HL-60 (cell line): Measurements from ENCODE around the gene ZDHHC24.

Experiments
- DNase-seq, 2 experiments: peaks; one replicate each; pipeline ENCODE4 v3.0.0-alpha.2; 2010 to 2020; ENCODE audit warnings: low read depth in 1 of 2, low spot score in 1 of 2
- H3K27ac ChIP-seq: fragments of 250-450 bp; sonication (Bioruptor Pico); replicated peaks from 2 replicates; pipeline ENCODE4 v1.5.1; 2020; ENCODE audit warnings: mild to moderate bottlenecking, moderate library complexity
- H3K27me3 ChIP-seq: fragments of 250-450 bp; sonication (Bioruptor Pico); 2 replicates; pipeline ENCODE4 v1.5.1; 2021; ENCODE audit warnings: mild to moderate bottlenecking, moderate library complexity; ENCODE audit not compliant: insufficient read depth, poor library complexity, severe bottlenecking
- H3K4me3 ChIP-seq: replicated peaks from 2 replicates; pipeline ENCODE4 v1.5.1; 2011; ENCODE audit warnings: mild to moderate bottlenecking, control low read depth, low read length; ENCODE audit not compliant: insufficient read depth
- GABPA ChIP-seq: IDR thresholded peaks from 2 replicates; pipeline ENCODE4 v1.6.1; 2012; ENCODE audit warnings: low read depth
- POLR2AphosphoS5 ChIP-seq: IDR thresholded peaks from 2 replicates; pipeline ENCODE4 v1.6.1; 2012; ENCODE audit warnings: low read depth
- SPI1 ChIP-seq: IDR thresholded peaks from 2 replicates; pipeline ENCODE4 v1.6.1; 2012; ENCODE audit warnings: low read depth, mild to moderate bottlenecking, borderline replicate concordance
- TF ChIP-seq, protein P1 (sequence below): IDR thresholded peaks from 2 replicates; pipeline ENCODE4 v1.6.1; 2012; ENCODE audit warnings: low read depth; ENCODE audit not compliant: insufficient replicate concordance
- TF ChIP-seq, protein P2 (sequence below): IDR thresholded peaks from one replicate; pipeline ENCODE4 v1.5.1; 2011; ENCODE audit warnings: low read length, control low read depth, inconsistent platforms; ENCODE audit not compliant: insufficient read depth

Gene ZDHHC24

GRCh38 chr11:66581261-66581660 lies 35.4 kb upstream of the ZDHHC24 start:
- no peak overlapping the region for H3K27ac ChIP-seq
- no peaks in the 10 kb centered on the region for H3K27me3 ChIP-seq
- H3K4me3 ChIP-seq, result no peak overlapping the region
- no peak for DNase-seq
- TF ChIP-seq POLR2AphosphoS5 (no peak), GABPA (no peak), SPI1 (no peak)
- TF ChIP-seq, protein P1, sequence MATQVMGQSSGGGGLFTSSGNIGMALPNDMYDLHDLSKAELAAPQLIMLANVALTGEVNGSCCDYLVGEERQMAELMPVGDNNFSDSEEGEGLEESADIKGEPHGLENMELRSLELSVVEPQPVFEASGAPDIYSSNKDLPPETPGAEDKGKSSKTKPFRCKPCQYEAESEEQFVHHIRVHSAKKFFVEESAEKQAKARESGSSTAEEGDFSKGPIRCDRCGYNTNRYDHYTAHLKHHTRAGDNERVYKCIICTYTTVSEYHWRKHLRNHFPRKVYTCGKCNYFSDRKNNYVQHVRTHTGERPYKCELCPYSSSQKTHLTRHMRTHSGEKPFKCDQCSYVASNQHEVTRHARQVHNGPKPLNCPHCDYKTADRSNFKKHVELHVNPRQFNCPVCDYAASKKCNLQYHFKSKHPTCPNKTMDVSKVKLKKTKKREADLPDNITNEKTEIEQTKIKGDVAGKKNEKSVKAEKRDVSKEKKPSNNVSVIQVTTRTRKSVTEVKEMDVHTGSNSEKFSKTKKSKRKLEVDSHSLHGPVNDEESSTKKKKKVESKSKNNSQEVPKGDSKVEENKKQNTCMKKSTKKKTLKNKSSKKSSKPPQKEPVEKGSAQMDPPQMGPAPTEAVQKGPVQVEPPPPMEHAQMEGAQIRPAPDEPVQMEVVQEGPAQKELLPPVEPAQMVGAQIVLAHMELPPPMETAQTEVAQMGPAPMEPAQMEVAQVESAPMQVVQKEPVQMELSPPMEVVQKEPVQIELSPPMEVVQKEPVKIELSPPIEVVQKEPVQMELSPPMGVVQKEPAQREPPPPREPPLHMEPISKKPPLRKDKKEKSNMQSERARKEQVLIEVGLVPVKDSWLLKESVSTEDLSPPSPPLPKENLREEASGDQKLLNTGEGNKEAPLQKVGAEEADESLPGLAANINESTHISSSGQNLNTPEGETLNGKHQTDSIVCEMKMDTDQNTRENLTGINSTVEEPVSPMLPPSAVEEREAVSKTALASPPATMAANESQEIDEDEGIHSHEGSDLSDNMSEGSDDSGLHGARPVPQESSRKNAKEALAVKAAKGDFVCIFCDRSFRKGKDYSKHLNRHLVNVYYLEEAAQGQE, result no peak
- TF ChIP-seq, protein P2, sequence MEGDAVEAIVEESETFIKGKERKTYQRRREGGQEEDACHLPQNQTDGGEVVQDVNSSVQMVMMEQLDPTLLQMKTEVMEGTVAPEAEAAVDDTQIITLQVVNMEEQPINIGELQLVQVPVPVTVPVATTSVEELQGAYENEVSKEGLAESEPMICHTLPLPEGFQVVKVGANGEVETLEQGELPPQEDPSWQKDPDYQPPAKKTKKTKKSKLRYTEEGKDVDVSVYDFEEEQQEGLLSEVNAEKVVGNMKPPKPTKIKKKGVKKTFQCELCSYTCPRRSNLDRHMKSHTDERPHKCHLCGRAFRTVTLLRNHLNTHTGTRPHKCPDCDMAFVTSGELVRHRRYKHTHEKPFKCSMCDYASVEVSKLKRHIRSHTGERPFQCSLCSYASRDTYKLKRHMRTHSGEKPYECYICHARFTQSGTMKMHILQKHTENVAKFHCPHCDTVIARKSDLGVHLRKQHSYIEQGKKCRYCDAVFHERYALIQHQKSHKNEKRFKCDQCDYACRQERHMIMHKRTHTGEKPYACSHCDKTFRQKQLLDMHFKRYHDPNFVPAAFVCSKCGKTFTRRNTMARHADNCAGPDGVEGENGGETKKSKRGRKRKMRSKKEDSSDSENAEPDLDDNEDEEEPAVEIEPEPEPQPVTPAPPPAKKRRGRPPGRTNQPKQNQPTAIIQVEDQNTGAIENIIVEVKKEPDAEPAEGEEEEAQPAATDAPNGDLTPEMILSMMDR, result no peak

DNA sequence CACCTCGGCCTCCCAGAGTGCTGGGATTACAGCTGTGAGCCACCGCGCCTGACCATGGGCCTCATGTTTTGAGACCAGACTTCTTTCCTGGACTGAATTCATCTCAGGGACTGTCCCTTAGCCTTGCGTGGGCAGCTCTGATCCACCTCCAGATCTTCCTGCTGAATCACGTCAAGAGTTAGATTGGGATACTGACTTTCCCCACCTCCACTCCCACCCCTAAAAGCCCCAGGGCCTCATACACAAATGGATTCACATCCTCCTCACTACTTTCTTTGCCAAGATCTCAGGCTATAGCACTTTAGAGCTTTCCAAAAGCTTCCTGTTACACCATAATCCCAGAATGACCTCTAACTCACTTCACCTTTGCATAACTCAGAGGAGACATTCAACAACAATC lies 35.0 kb upstream of the ZDHHC24 start:
- TF ChIP-seq, protein P1, result no peak
- TF ChIP-seq SPI1 (no peak), GABPA (no peak), POLR2AphosphoS5 (no peak)
- TF ChIP-seq, protein P2, result no peak
- no peak overlapping the region for H3K27ac ChIP-seq
- no peaks in the 10 kb centered on the region for H3K27me3 ChIP-seq

DNA sequence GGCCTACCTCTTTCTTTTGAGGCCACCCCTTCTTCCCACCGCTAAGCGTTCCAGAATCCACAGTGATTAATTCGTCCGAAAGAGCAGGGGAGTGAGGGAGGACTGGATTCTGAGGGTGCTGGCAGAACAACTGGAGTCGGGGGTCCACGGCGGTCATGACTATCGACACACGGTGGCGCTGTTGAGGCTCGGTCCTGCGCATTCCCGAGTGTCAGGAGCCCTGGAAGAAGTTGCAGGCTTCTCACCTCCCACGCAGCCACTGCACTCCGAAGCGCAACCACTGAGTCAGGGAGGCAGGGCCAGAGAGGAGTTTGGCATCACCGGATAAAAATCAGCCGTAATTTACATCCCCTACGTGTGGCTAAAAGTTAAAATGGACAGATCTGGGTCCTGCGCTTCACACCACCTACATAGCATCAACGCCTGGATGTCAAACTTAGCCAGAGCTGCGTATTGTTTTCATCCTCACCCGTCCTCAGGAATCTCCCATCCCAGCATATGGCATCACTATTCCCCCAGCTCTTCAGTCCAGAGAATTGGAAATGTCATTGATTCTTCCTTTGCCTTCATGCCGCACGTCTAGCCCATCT lies 33.3 kb upstream of the ZDHHC24 start:
- peak; percentile 47 to 60 for DNase-seq
- Histone ChIP-seq H3K27ac (no peak overlapping the region), H3K27me3 (no peaks in the 10 kb centered on the region), H3K4me3 (no peak overlapping the region)
- TF ChIP-seq, protein P1, result no peak
- TF ChIP-seq, protein P2, result peak; percentile 75
- no peak for TF ChIP-seq SPI1
- TF ChIP-seq POLR2AphosphoS5, result no peak

More for the DNA sequence above, 35.0 kb upstream of the ZDHHC24 start:
- no peak overlapping the region for H3K4me3 ChIP-seq
- DNase-seq, result no peak
